ENCODE results near the gene CCSER2. TPM values are rescaled to one million over a fixed set of nuclear protein-coding genes. Genes with fewer than 3 reads are reported as not detected.

Gene CCSER2
- total RNA-seq, 3 donors from 2014 or later: 30.2 to 118 (median 48.3) TPM

- Histone ChIP-seq H3K4me1 (ENCODE audit: low read depth) (no peaks in the 10 kb centered on the region), H3K4me3 (no peak overlapping the region), H3K9me3 (peaks cover 28% of the 10 kb centered on the region), H3K36me3 (ENCODE audit: low read depth) (no peaks in the 10 kb centered on the region)
- intact Hi-C loops (cut with DNase I, micrococcal nuclease): no loop called here
- DNase-seq (peak in 1 of 3 donors; percentile 54), ATAC-seq (peak; percentile 89)
- TF ChIP-seq CTCF (IDR thresholded peaks at IDR 0.05): no peak
Measured at GRCh38 chr10:84416245-84416555, 87.8 kb downstream of the CCSER2 start.

- intact Hi-C loops (cut with DNase I, micrococcal nuclease): no loop called here
- Histone ChIP-seq H3K9me3 (peaks cover 8% of the 10 kb centered on the region), H3K36me3 (ENCODE audit: low read depth) (no peaks in the 10 kb centered on the region), H3K4me3 (no peak overlapping the region), H3K4me1 (ENCODE audit: low read depth) (peaks cover 7% of the 10 kb centered on the region)
- no peak for TF ChIP-seq CTCF (IDR thresholded peaks at IDR 0.05)
- DNase-seq: no peak
- no peak for ATAC-seq
Measured at GRCh38 chr10:84423719-84424118, 95.3 kb downstream of the CCSER2 start.

- intact Hi-C loops (cut with DNase I, micrococcal nuclease): no loop called here
- peak; percentile 100 for ATAC-seq
- H3K4me1 ChIP-seq (ENCODE audit: low read depth): peaks cover 7% of the 10 kb centered on the region
- H3K4me3 ChIP-seq: no peak overlapping the region
- no peak for TF ChIP-seq CTCF (IDR thresholded peaks at IDR 0.05)
- peak; percentile 72 to 82 (median 72) for DNase-seq
- no peaks in the 10 kb centered on the region for H3K36me3 ChIP-seq (ENCODE audit: low read depth)
- H3K9me3 ChIP-seq: peaks cover 8% of the 10 kb centered on the region
Measured at GRCh38 chr10:84424731-84425167, 96.4 kb downstream of the CCSER2 start.

GRCh38 chr10:84427903-84428650 is 99.7 kb downstream of the CCSER2 start:
- DNase-seq (no peak), ATAC-seq (no peak)
- Histone ChIP-seq H3K4me3 (no peak overlapping the region), H3K36me3 (ENCODE audit: low read depth) (no peaks in the 10 kb centered on the region), H3K4me1 (ENCODE audit: low read depth) (peaks cover 7% of the 10 kb centered on the region), H3K9me3 (no peaks in the 10 kb centered on the region)
- intact Hi-C loops (cut with DNase I, micrococcal nuclease): no loop called here
- TF ChIP-seq CTCF (IDR thresholded peaks at IDR 0.05): no peak

GRCh38 chr10:84428711-84429110 is 100.3 kb downstream of the CCSER2 start:
- H3K4me1 ChIP-seq (ENCODE audit: low read depth): peaks cover 7% of the 10 kb centered on the region
- DNase-seq (no peak), ATAC-seq (no peak)
- no peaks in the 10 kb centered on the region for H3K9me3 ChIP-seq
- no peak for TF ChIP-seq CTCF (IDR thresholded peaks at IDR 0.05)
- intact Hi-C loops (cut with DNase I, micrococcal nuclease): no loop called here
- no peak overlapping the region for H3K4me3 ChIP-seq
- no peaks in the 10 kb centered on the region for H3K36me3 ChIP-seq (ENCODE audit: low read depth)

Data from mucosa of descending colon (tissue), 3 donors.